Transverse colon (tissue), 4 donors: Measurements from ENCODE around the gene KLHL21. TPM values are rescaled to one million over a fixed set of nuclear protein-coding genes. Genes with fewer than 3 reads are reported as not detected.

Experiments used
- DNase-seq: peaks from one replicate; pipeline ENCODE4 v3.0.0-alpha.2; 2019
- H3K27ac ChIP-seq, 4 donors: fragments of 200-600 bp; sonication (generic); 2 replicates each; pipeline ENCODE4 v1.5.1; 2016 to 2018; ENCODE audit warnings: inconsistent platforms in 4 of 4
- H3K27me3 ChIP-seq: fragments of 200-600 bp; sonication (generic); 2 replicates; pipeline ENCODE4 v1.5.1; 2017; ENCODE audit warnings: inconsistent platforms
- H3K36me3 ChIP-seq, 4 donors: fragments of 200-600 bp; sonication (generic); 2 replicates each; pipeline ENCODE4 v1.5.1; 2017 to 2019; ENCODE audit warnings: inconsistent platforms in 4 of 4
- H3K4me1 ChIP-seq, 4 donors: fragments of 200-600 bp; sonication (generic); 2 replicates each; pipeline ENCODE4 v1.5.1; 2017 to 2020; ENCODE audit warnings: inconsistent platforms in 4 of 4
- H3K4me3 ChIP-seq, 4 donors: fragments of 200-600 bp; sonication (generic); 1 replicate in 1 of 4; 2 replicates in 3 of 4; pipeline versions ENCODE4 v1.5.1 to v1.6.1; 2017 to 2019; ENCODE audit warnings: inconsistent platforms in 4 of 4
- H3K9me3 ChIP-seq, 2 donors: fragments of 200-600 bp; sonication (generic); 2 replicates each; pipeline ENCODE4 v1.5.1; 2017 to 2019; ENCODE audit warnings: inconsistent platforms in 2 of 2
- EP300 ChIP-seq: sonication (generic); formaldehyde crosslinking; IDR thresholded peaks from one replicate; pipeline ENCODE4 v1.6.1; 2017; ENCODE audit warnings: antibody characterized with exemption, low read depth
- POLR2A ChIP-seq: fragments of 450-650 bp; IDR thresholded peaks from one replicate; pipeline ENCODE4 v1.6.1; 2016; ENCODE audit warnings: antibody characterized with exemption, mild to moderate bottlenecking, moderate library complexity
- POLR2AphosphoS5 ChIP-seq, 3 donors: sonication (generic); formaldehyde crosslinking; IDR thresholded peaks; one replicate each; pipeline ENCODE4 v1.6.1; 2016; ENCODE audit warnings: antibody characterized with exemption in 3 of 3
- WGBS, 2 donors: methylation state at CpG; one replicate each; pipeline ENCODE4 v1.1.5; 2018; ENCODE audit warnings: low coverage in 1 of 2; 5-methylcytosine and 5-hydroxymethylcytosine counted together
- in situ Hi-C, 4 donors: fragments of 200-750 bp; cut with MboI; loops; one replicate each; pipeline versions ENCODE4 v1.15.0 to v1.15.1; 2017; ENCODE audit warnings: low sequenced_read_pairs in 3 of 4, low pct_ligation_motif_present in 1 of 4, low pct_unique_long_range_greater_than_20kb in 1 of 4
- intact Hi-C: fragments of 100-400 bp; cut with DNase I; formaldehyde crosslinking; loops from one replicate; pipeline ENCODE4 v1.15.1; 2023; ENCODE audit warnings: low total_unique reads
- total RNA-seq, 4 donors: library from RNA; depleted of rRNA; stranded (reverse); fragments of >200 nt; gene quantifications; one replicate each; pipeline ENCODE4 v1.1.0, GENCODE V29; 2016
- TF ChIP-seq, protein P1 (sequence below), 5 experiments: fragments of 200-600 bp in 3 of 5; fragments of 450-650 bp in 2 of 5; sonication (generic) in 3 of 5; IDR thresholded peaks; 1 replicate in 2 of 5; 2 replicates in 3 of 5; pipeline ENCODE4 v1.5.1; 2016 to 2017; ENCODE audit warnings: antibody characterized with exemption in 5 of 5, inconsistent platforms in 3 of 5, mild to moderate bottlenecking in 2 of 5, moderate library complexity in 1 of 5

The KLHL21 gene
- total RNA-seq, 4 donors from 2014 or later: 23.6 to 67.7 (median 36.1) TPM

DNA sequence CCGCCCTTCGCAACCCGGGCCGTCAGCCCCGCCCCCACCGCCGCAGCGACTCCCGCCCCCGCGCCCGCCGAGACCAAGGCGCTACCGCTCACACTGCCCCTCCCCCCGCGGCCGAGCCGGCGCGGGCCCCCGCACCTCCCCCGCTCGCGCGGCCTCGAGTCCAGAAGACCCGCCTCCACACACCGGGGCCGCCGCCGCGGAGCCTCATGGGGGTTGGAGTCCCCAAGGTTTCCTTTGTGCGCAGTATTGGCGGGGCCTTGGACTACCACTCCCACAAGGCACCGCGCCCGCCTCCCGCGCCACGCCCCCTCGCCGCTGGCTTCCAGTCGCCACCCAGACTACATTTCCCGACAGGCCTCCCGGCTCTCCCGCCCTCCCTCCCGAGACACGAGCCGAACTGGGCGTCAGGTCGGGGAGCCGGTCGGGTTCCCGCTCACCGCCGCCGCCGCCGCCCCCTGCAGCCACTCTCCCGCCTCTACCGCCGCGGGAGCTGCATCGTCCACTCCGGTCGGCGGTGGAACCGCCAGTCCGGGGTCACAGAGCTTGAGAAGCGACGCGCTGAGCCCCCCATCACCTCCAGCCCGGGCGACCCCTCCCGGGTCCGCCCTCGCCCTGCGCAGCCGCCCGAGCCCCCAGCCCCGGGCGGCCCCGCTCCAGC is 10.8 kb upstream of the KLHL21 start, which contains the start of gene PHF13:
PHF13 (plus strand) TSS at position 371 of the 658 bp plus-strand sequence. CDS start 336 bp downstream, outside the sequence.
- WGBS, 2 donors: 2% methylated on average over 11 of the region's 84 CpGs; no CpG with 5 or more reads in 1 of the 2 donors
- TF ChIP-seq POLR2A (peak; percentile 56), POLR2AphosphoS5 (IDR thresholded peaks at IDR 0.05) (peak; percentile 61 to 84 (median 79))
- TF ChIP-seq, protein P1, sequence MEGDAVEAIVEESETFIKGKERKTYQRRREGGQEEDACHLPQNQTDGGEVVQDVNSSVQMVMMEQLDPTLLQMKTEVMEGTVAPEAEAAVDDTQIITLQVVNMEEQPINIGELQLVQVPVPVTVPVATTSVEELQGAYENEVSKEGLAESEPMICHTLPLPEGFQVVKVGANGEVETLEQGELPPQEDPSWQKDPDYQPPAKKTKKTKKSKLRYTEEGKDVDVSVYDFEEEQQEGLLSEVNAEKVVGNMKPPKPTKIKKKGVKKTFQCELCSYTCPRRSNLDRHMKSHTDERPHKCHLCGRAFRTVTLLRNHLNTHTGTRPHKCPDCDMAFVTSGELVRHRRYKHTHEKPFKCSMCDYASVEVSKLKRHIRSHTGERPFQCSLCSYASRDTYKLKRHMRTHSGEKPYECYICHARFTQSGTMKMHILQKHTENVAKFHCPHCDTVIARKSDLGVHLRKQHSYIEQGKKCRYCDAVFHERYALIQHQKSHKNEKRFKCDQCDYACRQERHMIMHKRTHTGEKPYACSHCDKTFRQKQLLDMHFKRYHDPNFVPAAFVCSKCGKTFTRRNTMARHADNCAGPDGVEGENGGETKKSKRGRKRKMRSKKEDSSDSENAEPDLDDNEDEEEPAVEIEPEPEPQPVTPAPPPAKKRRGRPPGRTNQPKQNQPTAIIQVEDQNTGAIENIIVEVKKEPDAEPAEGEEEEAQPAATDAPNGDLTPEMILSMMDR (IDR thresholded peaks at IDR 0.05): no peak
- H3K27ac ChIP-seq: peak within 1 kb of the TSS; percentile 94 to 98 (median 96)
- DNase-seq: peak; percentile 100
- intact Hi-C loops (no loop called here), in situ Hi-C loops (no loop called here)
- no peaks in the 10 kb centered on the region for H3K36me3 ChIP-seq
- H3K4me1 ChIP-seq: peaks cover 11 to 26% (median 22%) of the 10 kb centered on the region in 4 donors
- H3K27me3 ChIP-seq: no peaks in the 10 kb centered on the region
- no peaks in the 10 kb centered on the region for H3K9me3 ChIP-seq
- peak within 1 kb of the TSS; percentile 73 to 99 (median 96) for H3K4me3 ChIP-seq

DNA sequence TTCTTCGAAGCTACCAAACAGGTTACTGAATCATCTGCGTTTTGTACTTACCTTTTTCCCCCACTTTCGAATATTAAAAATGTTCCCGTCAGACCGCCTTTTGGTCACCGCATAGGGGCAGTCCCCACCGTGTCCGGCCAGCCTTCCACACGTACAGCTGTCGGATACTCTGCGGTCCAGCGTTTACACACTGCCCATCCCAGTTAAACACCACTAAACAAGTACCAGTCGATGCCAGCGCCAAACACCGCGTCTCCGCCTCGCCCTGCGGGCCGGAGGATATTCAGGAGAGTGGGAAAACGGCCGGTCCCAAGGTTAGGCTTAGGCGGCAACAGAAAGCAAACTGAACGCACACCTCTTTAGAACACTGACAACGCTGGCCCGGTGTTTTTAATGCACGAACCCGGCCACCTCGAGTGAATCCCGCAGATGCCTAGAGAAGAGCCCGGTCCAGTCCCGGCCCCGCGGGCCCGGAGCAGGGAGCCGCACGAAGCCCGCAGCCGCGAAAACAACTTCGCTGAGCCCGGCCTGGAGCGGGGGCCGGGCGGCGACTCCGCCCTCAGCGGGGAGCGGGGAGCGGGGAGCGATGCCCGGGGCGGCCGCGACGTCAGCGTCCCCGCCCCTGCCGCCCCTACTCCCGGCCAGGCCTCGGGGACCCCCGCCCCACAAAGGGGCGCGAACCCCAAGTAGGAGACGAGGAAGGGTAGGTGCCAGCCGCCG is 10.1 kb upstream of the KLHL21 start:
- Histone ChIP-seq H3K27me3 (no peaks in the 10 kb centered on the region), H3K9me3 (no peaks in the 10 kb centered on the region), H3K36me3 (no peaks in the 10 kb centered on the region), H3K4me3 (peak overlapping the region; percentile 63 to 98 (median 84)), H3K4me1 (peaks cover 11 to 26% (median 22%) of the 10 kb centered on the region in 4 donors), H3K27ac (peak overlapping the region; percentile 94 to 98 (median 96))
- in situ Hi-C loops: no loop called here
- WGBS, 2 donors: 0 to 1% methylated on average over 1 to 57 of the region's 67 CpGs
- intact Hi-C loops: no loop called here
- DNase-seq: peak; percentile 69
- TF ChIP-seq, protein P1 (IDR thresholded peaks at IDR 0.05): peak in 1 of 5 experiments; percentile 12
- TF ChIP-seq POLR2AphosphoS5 (IDR thresholded peaks at IDR 0.05) (peak in 2 of 3 donors; percentile 40 to 41), EP300 (no peak), POLR2A (peak; percentile 54)

DNA sequence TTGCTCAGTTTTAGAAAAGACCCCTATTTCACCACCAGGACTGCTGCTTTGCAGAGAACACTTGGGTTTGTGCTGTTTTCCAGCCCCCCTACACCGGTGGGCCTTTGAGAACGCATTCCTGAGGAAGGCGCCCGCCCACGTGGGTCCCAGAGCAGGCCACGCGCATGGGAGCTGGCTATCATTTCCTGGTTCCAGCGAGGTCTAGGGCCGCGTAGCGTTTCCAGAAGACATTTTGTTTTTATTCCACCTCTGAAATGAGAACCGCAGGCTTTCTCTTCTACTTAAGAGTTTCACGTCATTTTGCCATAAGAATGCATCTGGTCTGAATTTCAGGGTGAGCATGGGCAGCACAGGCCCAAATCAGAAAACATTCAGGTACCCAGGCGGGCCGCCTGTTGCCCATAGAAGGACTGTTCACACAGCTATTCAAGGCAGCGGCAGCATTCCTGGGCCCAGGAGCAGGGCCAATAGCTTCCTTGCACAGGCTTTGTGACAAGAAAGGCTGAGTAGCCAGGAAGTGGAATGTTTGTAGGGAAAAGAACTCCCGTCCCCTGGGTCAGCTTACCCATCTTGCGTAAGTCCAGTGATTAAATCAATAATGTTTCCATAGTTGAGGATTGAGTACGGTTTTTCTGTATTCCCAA is 1.4 kb upstream of the KLHL21 start:
- intact Hi-C loops: no loop called here
- no peaks in the 10 kb centered on the region for H3K27me3 ChIP-seq
- peak; percentile 57 for DNase-seq
- H3K9me3 ChIP-seq: no peaks in the 10 kb centered on the region
- WGBS, 2 donors: 61 to 100% methylated on average over 1 to 19 of the region's 19 CpGs
- H3K4me1 ChIP-seq: peaks cover 15 to 35% (median 24%) of the 10 kb centered on the region in 4 donors
- in situ Hi-C loops: no loop called here
- no peak for TF ChIP-seq POLR2A
- TF ChIP-seq POLR2AphosphoS5 (IDR thresholded peaks at IDR 0.05): peak; percentile 6 to 42 (median 38)
- TF ChIP-seq, protein P1 (IDR thresholded peaks at IDR 0.05): peak in 4 of 5 experiments; percentile 11 to 46 (median 27)
- peak; percentile 4 for TF ChIP-seq EP300
- no peaks in the 10 kb centered on the region for H3K36me3 ChIP-seq
- H3K27ac ChIP-seq: peak overlapping the region; percentile 95 to 99 (median 98)
- H3K4me3 ChIP-seq: peak overlapping the region; percentile 62 to 90 (median 71)
